HEK293 (cell line): Measurements from ENCODE around the gene RPS6KA5.

ENCODE experiments used
- CTCF ChIA-PET: fragments of 350-600 bp; formaldehyde crosslinking; extraction: SDS; loops from one replicate; lab custom pipeline; 2021; ENCODE audit warnings: antibody characterized with exemption; lab: Yijun Ruan, JAX
- POLR2A ChIA-PET: fragments of 300-600 bp; formaldehyde crosslinking; extraction: SDS; loops from one replicate; lab custom pipeline; 2020; ENCODE audit warnings: antibody characterized with exemption, inconsistent platforms; lab: Yijun Ruan, JAX
- H3K27ac ChIP-seq: fragments of 200-500 bp; sonication (Bioruptor generic); 2 replicates; pipeline ENCODE4 v1.5.1; 2014; ENCODE audit warnings: low read depth, low read length, control low read depth, inconsistent platforms; ENCODE audit errors: extremely low read depth
- H3K36me3 ChIP-seq, 2 experiments: fragments of 200-500 bp in 1 of 2; sonication (Bioruptor generic) in 1 of 2; 1 replicate in 1 of 2; 2 replicates in 1 of 2; pipeline ENCODE4 v1.5.1; 2014 to 2017; ENCODE audit warnings: inconsistent platforms in 2 of 2, low read length in 2 of 2; ENCODE audit not compliant: control insufficient read depth in 2 of 2, insufficient read depth in 1 of 2
- H3K4me1 ChIP-seq: fragments of 200-500 bp; sonication (Bioruptor generic); 2 replicates; pipeline ENCODE4 v1.5.1; 2014; ENCODE audit warnings: mild to moderate bottlenecking, low read length, inconsistent platforms; ENCODE audit not compliant: control insufficient read depth, insufficient read depth
- H3K4me3 ChIP-seq: 2 replicates; pipeline ENCODE4 v1.5.1; 2011; ENCODE audit warnings: low read depth, mild to moderate bottlenecking, control low read depth, low read length, moderate library complexity
- H3K9me3 ChIP-seq: fragments of 200-500 bp; sonication (Bioruptor generic); 2 replicates; pipeline ENCODE4 v1.5.1; 2014; ENCODE audit warnings: low read depth, low read length, inconsistent platforms; ENCODE audit not compliant: control insufficient read depth, insufficient read depth
- GLI4 ChIP-seq: fragments of 450-650 bp; formaldehyde crosslinking; IDR thresholded peaks from 2 replicates; pipeline ENCODE4 v1.5.1; 2016; ENCODE audit warnings: missing biosample characterization, missing genetic modification characterization
- IKZF3 ChIP-seq: fragments of 450-650 bp; IDR thresholded peaks from 2 replicates; pipeline ENCODE4 v1.5.0; 2018; ENCODE audit warnings: missing biosample characterization, mild to moderate bottlenecking, missing genetic modification characterization, moderate library complexity
- OVOL3 ChIP-seq: fragments of 450-650 bp; formaldehyde crosslinking; IDR thresholded peaks from 2 replicates; pipeline ENCODE4 v1.5.1; 2016; ENCODE audit warnings: missing biosample characterization, missing genetic modification characterization
- SP3 ChIP-seq: fragments of 450-650 bp; formaldehyde crosslinking; IDR thresholded peaks from 2 replicates; pipeline ENCODE4 v1.5.1; 2016; ENCODE audit warnings: missing biosample characterization, missing genetic modification characterization
- YY1 ChIP-seq: fragments of 450-650 bp; formaldehyde crosslinking; IDR thresholded peaks from 2 replicates; pipeline ENCODE4 v1.5.1; 2018; ENCODE audit warnings: missing biosample characterization, missing genetic modification characterization
- ZNF132 ChIP-seq: fragments of 450-650 bp; formaldehyde crosslinking; IDR thresholded peaks from 2 replicates; pipeline ENCODE4 v1.5.1; 2017; ENCODE audit warnings: missing biosample characterization, missing genetic modification characterization, borderline replicate concordance
- ZNF157 ChIP-seq: fragments of 450-650 bp; formaldehyde crosslinking; IDR thresholded peaks from 2 replicates; pipeline ENCODE4 v1.5.1; 2016; ENCODE audit warnings: missing biosample characterization, missing genetic modification characterization
- ZNF16 ChIP-seq: fragments of 450-650 bp; formaldehyde crosslinking; IDR thresholded peaks from 2 replicates; pipeline ENCODE4 v1.5.1; 2016; ENCODE audit warnings: low read depth, missing biosample characterization, missing genetic modification characterization
- ZNF184 ChIP-seq: fragments of 450-650 bp; IDR thresholded peaks from 2 replicates; pipeline ENCODE4 v1.5.1; 2018; ENCODE audit warnings: missing biosample characterization, mild to moderate bottlenecking, missing genetic modification characterization
- ZNF202 ChIP-seq: fragments of 450-650 bp; formaldehyde crosslinking; IDR thresholded peaks from 2 replicates; pipeline ENCODE4 v1.5.1; 2016; ENCODE audit warnings: missing biosample characterization, missing genetic modification characterization, borderline replicate concordance
- ZNF214 ChIP-seq: fragments of 450-650 bp; formaldehyde crosslinking; IDR thresholded peaks from 2 replicates; pipeline ENCODE4 v1.5.1; 2017; ENCODE audit warnings: missing biosample characterization, mild to moderate bottlenecking, missing genetic modification characterization, borderline replicate concordance
- ZNF350 ChIP-seq: fragments of 450-650 bp; formaldehyde crosslinking; IDR thresholded peaks from 2 replicates; pipeline ENCODE4 v1.5.0; 2017; ENCODE audit warnings: missing biosample characterization, mild to moderate bottlenecking, missing genetic modification characterization
- ZNF366 ChIP-seq: fragments of 450-650 bp; formaldehyde crosslinking; conservative IDR thresholded peaks from 2 replicates; pipeline ENCODE4 v1.5.1; 2016; ENCODE audit warnings: missing biosample characterization, missing genetic modification characterization
- ZNF394 ChIP-seq: fragments of 450-650 bp; formaldehyde crosslinking; IDR thresholded peaks from 2 replicates; pipeline ENCODE4 v1.5.1; 2016; ENCODE audit warnings: missing biosample characterization, missing genetic modification characterization, mild to moderate bottlenecking, moderate library complexity, borderline replicate concordance
- ZNF398 ChIP-seq: fragments of 450-650 bp; formaldehyde crosslinking; IDR thresholded peaks from 2 replicates; pipeline ENCODE4 v1.5.1; 2017; ENCODE audit warnings: missing biosample characterization, missing genetic modification characterization
- ZSCAN30 ChIP-seq: fragments of 450-650 bp; IDR thresholded peaks from 2 replicates; pipeline ENCODE4 v1.5.1; 2018; ENCODE audit warnings: missing biosample characterization, mild to moderate bottlenecking, missing genetic modification characterization, moderate library complexity
- TF ChIP-seq, protein P1 (sequence below): fragments of 450-650 bp; formaldehyde crosslinking; IDR thresholded peaks from 2 replicates; pipeline ENCODE4 v1.5.1; 2016; ENCODE audit warnings: missing biosample characterization, missing genetic modification characterization, low read depth
- TF ChIP-seq, protein P2 (sequence below): fragments of 450-650 bp; formaldehyde crosslinking; IDR thresholded peaks from 2 replicates; pipeline ENCODE4 v1.5.1; 2016; ENCODE audit warnings: missing biosample characterization, missing genetic modification characterization

Gene RPS6KA5

DNA sequence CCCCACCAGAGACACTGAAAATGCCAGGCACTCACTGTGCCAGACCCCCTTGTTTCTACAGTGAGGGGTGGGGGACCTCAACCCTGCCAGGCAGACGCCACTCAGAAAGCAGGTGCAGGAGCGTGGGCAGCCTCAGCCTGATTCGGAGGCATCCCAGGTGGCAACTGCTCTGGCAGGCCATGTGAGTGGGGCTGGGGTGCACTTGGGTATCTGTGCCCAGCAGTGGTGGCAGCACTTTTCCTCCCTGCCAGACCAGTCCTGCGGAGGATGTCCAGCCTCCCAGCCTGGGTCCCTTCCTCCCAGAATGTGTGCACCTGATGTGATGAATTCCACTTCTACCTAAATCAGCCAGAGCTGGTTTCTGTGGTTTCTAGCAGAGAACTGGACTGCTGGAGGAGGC lies 230.8 kb downstream of the RPS6KA5 start:
- CTCF ChIA-PET = no interaction called here
- no peak overlapping the region for H3K27ac ChIP-seq

GRCh38 chr14:90828642-90829487 lies 231.6 kb downstream of the RPS6KA5 start:
- ChIA-PET POLR2A (no interaction called here), CTCF (interaction anchor here (0.6 kb wide), 2 partner anchors 165 to 334 kb away, joined by 3 to 5 read pairs; no protein-coding TSS in a partner anchor)
- H3K4me1 ChIP-seq = peaks cover 5% of the 10 kb centered on the region

More for the DNA sequence above, 230.8 kb downstream of the RPS6KA5 start:
- TF ChIP-seq ZNF398 (tag by site-specific recombination) (no peak), ZNF366 (tag by site-specific recombination) (peak; percentile 13; the same call in 1 of the 2 replicates), ZNF132 (tag by site-specific recombination) (no peak)
- Histone ChIP-seq H3K4me3 (no peak overlapping the region), H3K36me3 (no peaks in the 10 kb centered on the region), H3K9me3 (no peaks in the 10 kb centered on the region), H3K4me1 (peaks cover 5% of the 10 kb centered on the region)
- POLR2A ChIA-PET = no interaction called here

More at GRCh38 chr14:90828642-90829487, 231.6 kb downstream of the RPS6KA5 start:
- Histone ChIP-seq H3K36me3 (no peaks in the 10 kb centered on the region), H3K27ac (no peak overlapping the region), H3K9me3 (no peaks in the 10 kb centered on the region), H3K4me3 (no peak overlapping the region)
- TF ChIP-seq ZNF202 (tag by site-specific recombination) = no peak
- TF ChIP-seq GLI4 (tag by site-specific recombination) = no peak
- no peak for TF ChIP-seq ZSCAN30 (tag by site-specific recombination)
- TF ChIP-seq, protein P1, sequence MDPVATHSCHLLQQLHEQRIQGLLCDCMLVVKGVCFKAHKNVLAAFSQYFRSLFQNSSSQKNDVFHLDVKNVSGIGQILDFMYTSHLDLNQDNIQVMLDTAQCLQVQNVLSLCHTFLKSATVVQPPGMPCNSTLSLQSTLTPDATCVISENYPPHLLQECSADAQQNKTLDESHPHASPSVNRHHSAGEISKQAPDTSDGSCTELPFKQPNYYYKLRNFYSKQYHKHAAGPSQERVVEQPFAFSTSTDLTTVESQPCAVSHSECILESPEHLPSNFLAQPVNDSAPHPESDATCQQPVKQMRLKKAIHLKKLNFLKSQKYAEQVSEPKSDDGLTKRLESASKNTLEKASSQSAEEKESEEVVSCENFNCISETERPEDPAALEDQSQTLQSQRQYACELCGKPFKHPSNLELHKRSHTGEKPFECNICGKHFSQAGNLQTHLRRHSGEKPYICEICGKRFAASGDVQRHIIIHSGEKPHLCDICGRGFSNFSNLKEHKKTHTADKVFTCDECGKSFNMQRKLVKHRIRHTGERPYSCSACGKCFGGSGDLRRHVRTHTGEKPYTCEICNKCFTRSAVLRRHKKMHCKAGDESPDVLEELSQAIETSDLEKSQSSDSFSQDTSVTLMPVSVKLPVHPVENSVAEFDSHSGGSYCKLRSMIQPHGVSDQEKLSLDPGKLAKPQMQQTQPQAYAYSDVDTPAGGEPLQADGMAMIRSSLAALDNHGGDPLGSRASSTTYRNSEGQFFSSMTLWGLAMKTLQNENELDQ (tag by site-specific recombination) = no peak
- TF ChIP-seq ZNF157 (tag by site-specific recombination) = no peak
- TF ChIP-seq, protein P2, sequence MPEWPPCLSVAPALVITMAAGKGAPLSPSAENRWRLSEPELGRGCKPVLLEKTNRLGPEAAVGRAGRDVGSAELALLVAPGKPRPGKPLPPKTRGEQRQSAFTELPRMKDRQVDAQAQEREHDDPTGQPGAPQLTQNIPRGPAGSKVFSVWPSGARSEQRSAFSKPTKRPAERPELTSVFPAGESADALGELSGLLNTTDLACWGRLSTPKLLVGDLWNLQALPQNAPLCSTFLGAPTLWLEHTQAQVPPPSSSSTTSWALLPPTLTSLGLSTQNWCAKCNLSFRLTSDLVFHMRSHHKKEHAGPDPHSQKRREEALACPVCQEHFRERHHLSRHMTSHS = no peak
- no peak for TF ChIP-seq SP3 (tag by site-specific recombination)
- no peak for TF ChIP-seq IKZF3
- TF ChIP-seq ZNF184 (tag by site-specific recombination) = no peak
- TF ChIP-seq ZNF394 (tag by site-specific recombination) = no peak
- TF ChIP-seq OVOL3 = no peak
- no peak for TF ChIP-seq YY1 (tag by site-specific recombination)
- TF ChIP-seq ZNF398 (tag by site-specific recombination) = no peak
- no peak for TF ChIP-seq ZNF214
- no peak for TF ChIP-seq ZNF16 (tag by site-specific recombination)
- no peak for TF ChIP-seq ZNF350
